GM18505 (cell line): ENCODE measurements around the gene CCR8.

Experiments used
- ATAC-seq: cut with Tn5 transposase; IDR thresholded peaks from one replicate; pipeline ENCODE4 v1.9.1; 2021; ENCODE audit not compliant: unreplicated experiment
- POLR2A ChIP-seq: IDR thresholded peaks from 4 replicates; pipeline ENCODE4 v1.6.1; 2011; ENCODE audit warnings: borderline replicate concordance; ENCODE audit not compliant: insufficient read depth, insufficient read length; ENCODE audit errors: extremely low read depth

The CCR8 gene

GRCh38 chr3:39325236-39325635 is 4.3 kb upstream of the CCR8 start:
- ATAC-seq: no peak
- no peak for TF ChIP-seq POLR2A

GRCh38 chr3:39327053-39327745 is 2.3 kb upstream of the CCR8 start:
- TF ChIP-seq POLR2A: no peak
- ATAC-seq: no peak

GRCh38 chr3:39327746-39328349 is 1.7 kb upstream of the CCR8 start:
- TF ChIP-seq POLR2A: no peak
- ATAC-seq: peak; percentile 73

GRCh38 chr3:39330824-39331223 is 1.3 kb downstream of the CCR8 start:
- TF ChIP-seq POLR2A: no peak

GRCh38 chr3:39332525-39332924 is 3.0 kb downstream of the CCR8 start:
- ATAC-seq: no peak
- no peak for TF ChIP-seq POLR2A

More at GRCh38 chr3:39330824-39331223, 1.3 kb downstream of the CCR8 start:
- ATAC-seq: no peak

GRCh38 chr3:39333607-39334006 is 4.1 kb downstream of the CCR8 start:
- TF ChIP-seq POLR2A: no peak
- no peak for ATAC-seq

- TF ChIP-seq POLR2A: no peak
- ATAC-seq: no peak
Observed at GRCh38 chr3:39334205-39334604, 4.7 kb downstream of the CCR8 start.

GRCh38 chr3:39338201-39338600 is 8.7 kb downstream of the CCR8 start:
- no peak for ATAC-seq
- TF ChIP-seq POLR2A: no peak

- ATAC-seq: no peak
- no peak for TF ChIP-seq POLR2A
Observed at GRCh38 chr3:39339086-39339485, 9.6 kb downstream of the CCR8 start.

- no peak for TF ChIP-seq POLR2A
- no peak for ATAC-seq
Observed at GRCh38 chr3:39343076-39343717, 13.7 kb downstream of the CCR8 start.

- no peak for ATAC-seq
- TF ChIP-seq POLR2A: no peak
Observed at GRCh38 chr3:39343760-39344159, 14.3 kb downstream of the CCR8 start.

- TF ChIP-seq POLR2A: no peak
- ATAC-seq: no peak
Observed at GRCh38 chr3:39344746-39345344, 15.3 kb downstream of the CCR8 start.

GRCh38 chr3:39346785-39347585 is 17.5 kb downstream of the CCR8 start:
- ATAC-seq: peak; percentile 58
- TF ChIP-seq POLR2A: no peak
